Activated CD8-positive, alpha-beta T cell treated with anti-CD3 and anti-CD28 coated beads, Interleukin-2, amount 10 ng/mL, durations not matched to agents 7 days and 5 days (primary cell): ENCODE results near the gene GPHN. TPM values are rescaled to one million over a fixed set of nuclear protein-coding genes. Genes with fewer than 3 reads are reported as not detected.

Experiments
- ATAC-seq: fragments of 150-1000 bp; cut with Tn5 transposase; one replicate; pipeline ENCODE4 v1.10.0; 2021; ENCODE audit warnings: moderate library complexity
- CTCF ChIA-PET: fragments of 350-600 bp; sonication (Branson Sonifier 250); formaldehyde crosslinking; loops from one replicate; lab custom pipeline; 2021; ENCODE audit warnings: antibody characterized with exemption; lab: Charles Lee
- POLR2A ChIA-PET: fragments of 350-600 bp; sonication (Branson Sonifier 250); formaldehyde crosslinking; loops from one replicate; lab custom pipeline; 2021; ENCODE audit warnings: antibody characterized with exemption; lab: Charles Lee
- DNase-seq: peaks from one replicate; pipeline ENCODE4 v3.0.0-alpha.2; 2020
- H3K27ac Mint-ChIP-seq: one replicate; pipeline ENCODE4 v1.8.0; 2021; ENCODE audit warnings: mild to moderate bottlenecking, mixed read lengths
- H3K27me3 Mint-ChIP-seq: one replicate; pipeline ENCODE4 v1.8.0; 2021; ENCODE audit warnings: low read depth, mixed read lengths
- H3K36me3 Mint-ChIP-seq: one replicate; pipeline ENCODE4 v1.8.0; 2021; ENCODE audit warnings: low read depth, mixed read lengths
- H3K4me1 Mint-ChIP-seq: one replicate; pipeline ENCODE4 v1.8.0; 2021; ENCODE audit warnings: low read depth, mixed read lengths
- H3K4me3 Mint-ChIP-seq: one replicate; pipeline ENCODE4 v1.8.0; 2021; ENCODE audit warnings: mild to moderate bottlenecking, mixed read lengths
- H3K9me3 Mint-ChIP-seq: one replicate; pipeline ENCODE4 v1.8.0; 2022; ENCODE audit warnings: mixed read lengths; ENCODE audit not compliant: insufficient read depth
- total RNA-seq, 2 experiments: library from RNA; stranded (reverse); gene quantifications; one replicate each; pipeline ENCODE4 v1.2.3, GENCODE V29; 2021

The GPHN gene
- total RNA-seq, 2 experiments from 2014 or later: 14.4 to 15.9 TPM

DNA sequence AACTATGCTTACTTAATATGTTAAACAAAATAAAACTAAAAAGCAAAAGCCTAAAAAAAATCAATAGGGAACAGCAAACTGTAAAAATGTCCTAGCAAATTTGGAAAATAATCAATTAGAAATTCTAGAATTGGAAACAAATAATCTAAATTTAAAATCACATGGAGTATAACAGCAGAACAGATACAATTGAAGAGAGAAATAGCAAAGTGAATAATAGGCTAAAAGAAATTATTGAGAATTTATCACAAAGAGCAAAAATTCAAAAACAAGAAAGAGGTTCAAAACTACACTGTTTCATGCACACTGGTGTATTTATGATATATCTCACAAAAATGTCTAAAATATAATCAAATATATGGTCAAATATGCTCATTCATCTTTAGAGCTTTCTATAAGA lies 231.9 kb downstream of the GPHN start:
- Mint-ChIP-seq H3K4me1 (no peaks in the 10 kb centered on the region), H3K4me3 (no peak overlapping the region), H3K36me3 (peaks cover 6% of the 10 kb centered on the region), H3K27me3 (no peaks in the 10 kb centered on the region), H3K27ac (no peak overlapping the region), H3K9me3 (peaks cover 7% of the 10 kb centered on the region)
- ATAC-seq: no peak
- DNase-seq: no peak
- ChIA-PET CTCF (no interaction called here), POLR2A (no interaction called here)

DNA sequence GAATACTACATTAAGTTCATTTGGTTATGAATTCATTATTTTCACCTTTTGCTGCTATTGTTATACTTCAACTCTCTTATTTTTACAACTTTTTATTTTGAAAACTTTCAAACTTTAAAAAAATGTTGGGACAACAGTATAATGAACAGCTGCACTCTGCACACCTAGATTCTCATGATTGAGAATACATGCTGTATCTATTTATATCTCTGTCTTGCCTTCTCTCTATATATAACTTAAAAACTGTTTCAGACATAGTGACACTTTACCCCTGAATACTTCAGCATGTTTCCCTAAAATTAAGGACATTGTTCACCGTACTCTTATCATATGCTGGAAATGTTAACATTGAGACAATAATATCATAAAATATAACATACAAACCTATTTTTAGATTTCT lies 237.1 kb downstream of the GPHN start:
- Mint-ChIP-seq H3K27me3 (no peaks in the 10 kb centered on the region), H3K4me3 (no peak overlapping the region), H3K4me1 (no peaks in the 10 kb centered on the region), H3K36me3 (no peaks in the 10 kb centered on the region), H3K9me3 (no peaks in the 10 kb centered on the region), H3K27ac (no peak overlapping the region)
- CTCF ChIA-PET: no interaction called here
- ATAC-seq: no peak
- no peak for DNase-seq
- POLR2A ChIA-PET: no interaction called here

DNA sequence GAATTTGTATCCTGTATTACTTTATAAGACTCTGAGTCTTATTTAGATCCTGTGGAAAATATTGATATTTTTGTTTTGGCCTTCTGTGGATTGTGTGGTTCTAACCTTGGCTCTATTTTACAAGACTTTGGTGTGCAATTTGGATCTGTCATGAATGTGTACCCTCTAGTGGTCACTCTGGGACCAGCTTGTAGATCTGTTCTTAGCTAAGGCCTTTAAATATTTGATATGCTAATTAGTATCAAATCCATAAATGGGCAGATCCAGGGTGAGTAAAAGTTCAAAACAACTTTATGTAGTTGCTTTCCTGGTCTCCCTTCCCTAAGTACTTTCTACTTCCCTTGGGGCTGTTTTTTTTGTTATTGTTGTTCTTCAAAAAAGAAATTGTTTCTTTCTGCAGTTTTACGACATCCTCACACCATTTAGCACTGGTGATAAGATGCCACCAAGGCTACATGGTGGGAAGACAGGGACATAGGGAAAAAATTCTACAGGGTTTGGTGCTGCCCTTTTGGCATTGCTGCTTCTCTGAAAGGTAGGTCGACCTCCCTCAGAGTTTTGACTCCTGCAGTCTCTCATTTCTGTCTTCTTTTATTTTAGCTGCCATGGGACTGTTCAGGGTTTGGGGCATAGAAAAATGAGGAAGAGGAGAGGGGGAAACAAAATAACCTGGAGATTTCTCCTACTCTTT lies 238.5 kb downstream of the GPHN start:
- Mint-ChIP-seq H3K27ac (no peak overlapping the region), H3K9me3 (no peaks in the 10 kb centered on the region), H3K4me1 (no peaks in the 10 kb centered on the region), H3K4me3 (no peak overlapping the region), H3K36me3 (no peaks in the 10 kb centered on the region), H3K27me3 (no peaks in the 10 kb centered on the region)
- CTCF ChIA-PET: interaction anchor here (0.6 to 1.8 kb wide), 4 partner anchors 13 to 343 kb away, joined by 3 to 12 read pairs (median 4); no protein-coding TSS in a partner anchor
- no peak for ATAC-seq
- POLR2A ChIA-PET: no interaction called here
- DNase-seq: peak; percentile 27

DNA sequence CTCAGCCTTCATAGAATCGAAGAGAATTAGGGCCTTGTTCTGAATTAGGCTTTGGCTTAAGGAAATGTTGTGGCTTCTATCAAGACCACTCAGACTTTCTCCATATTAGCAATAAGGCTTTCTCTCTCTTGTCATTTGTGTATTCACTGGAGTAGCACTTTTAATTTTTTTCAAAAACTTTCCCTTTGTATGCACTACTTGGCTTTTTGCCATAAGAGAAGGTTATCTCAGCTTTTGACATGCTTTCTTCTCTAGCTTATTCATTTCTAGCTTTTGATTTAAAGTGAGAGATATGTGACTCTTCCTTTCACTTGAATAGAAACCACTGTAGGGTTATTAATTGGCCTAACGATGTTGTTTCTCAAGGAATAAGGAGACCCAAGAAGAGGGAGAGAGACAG lies 244.2 kb downstream of the GPHN start:
- POLR2A ChIA-PET: no interaction called here
- no peaks in the 10 kb centered on the region for H3K4me1 Mint-ChIP-seq
- H3K4me3 Mint-ChIP-seq: no peak overlapping the region
- H3K27me3 Mint-ChIP-seq: no peaks in the 10 kb centered on the region
- no peak for DNase-seq
- ATAC-seq: no peak
- H3K9me3 Mint-ChIP-seq: no peaks in the 10 kb centered on the region
- H3K27ac Mint-ChIP-seq: no peak overlapping the region
- H3K36me3 Mint-ChIP-seq: peaks cover 2% of the 10 kb centered on the region
- CTCF ChIA-PET: interaction anchor here (1.2 kb wide), 1 partner anchor 128 kb away, joined by 5 read pairs; no protein-coding TSS in a partner anchor

DNA sequence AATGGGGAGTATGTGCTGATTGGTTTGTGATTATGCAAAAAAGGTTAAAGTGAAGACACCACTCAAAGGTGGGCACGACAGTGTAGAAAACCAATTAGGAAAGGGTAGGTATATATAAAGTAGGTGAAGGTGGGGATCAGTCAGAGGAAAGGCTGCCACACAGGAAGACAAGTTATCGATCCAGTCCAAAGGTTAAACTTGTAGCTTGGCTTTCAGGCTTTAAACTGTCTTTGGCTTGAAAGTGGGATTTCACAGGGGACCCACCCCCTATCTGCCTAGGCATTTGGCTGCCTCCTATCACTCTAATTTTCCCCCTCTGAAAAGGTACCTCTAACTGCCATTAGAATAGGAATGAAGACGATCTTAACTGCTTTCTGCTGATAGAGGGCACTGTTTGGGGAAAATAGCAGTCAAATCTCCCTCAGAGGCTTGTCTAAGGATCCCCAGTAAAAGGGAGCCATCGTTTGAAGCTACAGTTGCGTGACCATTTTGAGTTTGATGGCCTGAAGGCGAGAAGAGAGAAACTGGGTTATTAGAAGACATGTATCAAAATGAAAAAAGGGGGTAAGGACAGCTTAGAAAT lies 250.2 kb downstream of the GPHN start:
- Mint-ChIP-seq H3K36me3 (no peaks in the 10 kb centered on the region), H3K9me3 (peaks cover 3% of the 10 kb centered on the region), H3K27ac (no peak overlapping the region), H3K4me1 (no peaks in the 10 kb centered on the region), H3K27me3 (no peaks in the 10 kb centered on the region), H3K4me3 (no peak overlapping the region)
- ATAC-seq: no peak
- ChIA-PET CTCF (no interaction called here), POLR2A (interaction anchor here (0.6 kb wide), 1 partner anchor 929 kb away, joined by 3 read pairs; no protein-coding TSS in a partner anchor)
- no peak for DNase-seq

DNA sequence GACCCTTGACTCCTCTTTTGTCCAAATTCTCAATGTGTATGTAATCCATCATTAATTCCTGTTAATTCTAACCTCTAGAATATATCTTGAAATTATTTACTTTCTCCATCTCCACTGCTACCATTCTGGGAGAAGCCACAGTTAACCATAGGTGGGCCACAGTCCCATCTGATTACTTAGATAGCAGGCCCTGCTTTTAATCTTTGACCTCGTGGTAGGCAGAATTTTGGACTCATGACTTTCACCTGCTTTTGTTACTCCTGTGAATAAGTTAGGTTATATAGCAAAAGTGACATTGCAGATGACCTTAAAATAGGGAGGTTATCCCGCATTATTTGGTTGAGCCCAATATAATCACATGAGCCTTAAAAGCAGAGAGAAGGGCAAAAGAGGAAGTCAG lies 264.2 kb downstream of the GPHN start:
- Mint-ChIP-seq H3K4me1 (no peaks in the 10 kb centered on the region), H3K9me3 (no peaks in the 10 kb centered on the region), H3K27ac (no peak overlapping the region), H3K4me3 (no peak overlapping the region), H3K27me3 (no peaks in the 10 kb centered on the region), H3K36me3 (no peaks in the 10 kb centered on the region)
- POLR2A ChIA-PET: no interaction called here
- ATAC-seq (no peak), DNase-seq (no peak)
- CTCF ChIA-PET: no interaction called here

DNA sequence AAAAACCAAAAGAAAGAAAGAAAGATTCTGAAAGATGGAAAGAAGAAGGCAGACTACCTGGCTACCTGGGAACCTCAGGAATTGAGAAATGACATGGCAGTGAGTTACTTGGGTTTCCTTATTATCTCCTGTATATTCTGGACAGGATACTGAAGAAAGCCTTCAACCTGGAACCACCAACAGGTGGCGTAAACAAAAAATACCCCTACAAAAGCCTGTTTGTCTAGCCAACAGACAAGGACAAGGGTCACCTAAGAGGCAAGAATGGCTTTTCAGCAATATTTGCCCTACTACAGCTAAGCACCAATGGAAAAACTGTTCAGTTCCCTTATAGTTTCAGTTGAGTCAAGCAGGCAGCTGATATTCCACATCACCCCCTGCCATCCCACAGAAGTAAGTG lies 274.9 kb downstream of the GPHN start:
- Mint-ChIP-seq H3K9me3 (no peaks in the 10 kb centered on the region), H3K4me1 (no peaks in the 10 kb centered on the region), H3K27me3 (no peaks in the 10 kb centered on the region), H3K36me3 (no peaks in the 10 kb centered on the region), H3K4me3 (no peak overlapping the region), H3K27ac (no peak overlapping the region)
- POLR2A ChIA-PET: no interaction called here
- CTCF ChIA-PET: no interaction called here
- ATAC-seq: no peak
- no peak for DNase-seq

DNA sequence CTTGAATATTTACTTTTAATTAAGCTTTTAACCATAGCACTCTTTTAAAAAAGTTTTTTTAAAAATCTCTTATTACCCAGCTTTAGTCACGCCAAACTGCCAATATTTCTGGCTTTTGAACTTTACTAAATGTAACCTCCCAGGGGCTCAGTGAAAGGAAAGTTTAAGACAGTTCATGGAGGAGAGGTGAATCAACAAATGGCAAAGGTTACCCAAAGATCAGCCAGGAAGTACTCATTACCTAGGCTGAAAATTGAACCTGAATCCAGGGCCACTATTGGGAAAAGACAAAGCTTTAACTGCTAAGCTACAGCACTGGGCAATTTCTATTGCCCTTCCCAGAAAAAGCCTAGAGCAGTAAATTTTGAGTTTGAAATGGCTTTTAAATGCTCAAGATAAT lies 282.2 kb downstream of the GPHN start:
- Mint-ChIP-seq H3K27me3 (no peaks in the 10 kb centered on the region), H3K36me3 (peaks cover 4% of the 10 kb centered on the region), H3K9me3 (peaks cover 3% of the 10 kb centered on the region), H3K4me1 (no peaks in the 10 kb centered on the region), H3K27ac (no peak overlapping the region), H3K4me3 (no peak overlapping the region)
- CTCF ChIA-PET: no interaction called here
- DNase-seq (no peak), ATAC-seq (no peak)
- POLR2A ChIA-PET: no interaction called here

DNA sequence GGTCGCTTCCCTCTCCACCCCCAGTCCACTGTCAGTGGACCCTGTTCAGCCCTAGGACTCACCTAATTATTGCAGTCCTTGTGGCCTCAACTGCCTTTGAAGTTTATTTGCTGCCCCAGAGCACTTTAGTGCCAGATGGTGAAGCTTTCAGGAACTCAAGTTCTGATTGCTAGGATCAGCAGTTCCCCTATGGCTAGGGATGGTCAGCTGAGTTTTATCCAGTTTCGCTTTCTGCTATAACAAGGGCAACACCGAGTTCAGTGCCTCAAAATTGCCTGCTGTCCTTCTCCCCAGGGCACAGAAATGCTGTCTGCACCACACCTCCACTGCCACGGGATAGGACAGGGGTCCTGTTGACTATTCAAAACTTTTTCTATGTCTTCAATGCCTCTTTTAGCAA lies 295.0 kb downstream of the GPHN start:
- H3K9me3 Mint-ChIP-seq: peaks cover 10% of the 10 kb centered on the region
- ChIA-PET CTCF (no interaction called here), POLR2A (no interaction called here)
- H3K36me3 Mint-ChIP-seq: peaks cover 2% of the 10 kb centered on the region
- ATAC-seq (no peak), DNase-seq (no peak)
- no peak overlapping the region for H3K4me3 Mint-ChIP-seq
- H3K27ac Mint-ChIP-seq: no peak overlapping the region
- H3K27me3 Mint-ChIP-seq: no peaks in the 10 kb centered on the region
- no peaks in the 10 kb centered on the region for H3K4me1 Mint-ChIP-seq

DNA sequence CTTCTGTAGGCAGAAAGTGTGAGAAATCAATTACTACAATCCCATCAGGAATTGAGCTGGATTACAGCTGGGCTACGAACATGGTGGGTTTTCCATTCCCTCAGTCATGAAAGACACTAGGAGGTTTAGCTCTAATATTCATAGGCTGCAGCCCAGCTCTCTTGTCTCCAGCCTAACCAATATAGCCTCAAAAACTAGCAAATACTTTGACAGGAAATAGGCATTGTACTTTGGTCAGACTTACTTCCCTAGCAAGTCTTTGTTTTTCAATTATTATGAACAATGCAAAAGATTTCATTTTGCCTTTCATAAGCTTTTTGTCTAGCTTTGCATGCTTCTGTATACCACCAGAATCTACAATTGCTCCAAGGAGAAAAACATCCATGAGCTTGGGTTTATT lies 296.2 kb downstream of the GPHN start:
- H3K27ac Mint-ChIP-seq: no peak overlapping the region
- H3K36me3 Mint-ChIP-seq: peaks cover 2% of the 10 kb centered on the region
- ChIA-PET CTCF (no interaction called here), POLR2A (no interaction called here)
- ATAC-seq: no peak
- no peak overlapping the region for H3K4me3 Mint-ChIP-seq
- no peak for DNase-seq
- no peaks in the 10 kb centered on the region for H3K27me3 Mint-ChIP-seq
- peaks cover 10% of the 10 kb centered on the region for H3K9me3 Mint-ChIP-seq
- no peaks in the 10 kb centered on the region for H3K4me1 Mint-ChIP-seq

DNA sequence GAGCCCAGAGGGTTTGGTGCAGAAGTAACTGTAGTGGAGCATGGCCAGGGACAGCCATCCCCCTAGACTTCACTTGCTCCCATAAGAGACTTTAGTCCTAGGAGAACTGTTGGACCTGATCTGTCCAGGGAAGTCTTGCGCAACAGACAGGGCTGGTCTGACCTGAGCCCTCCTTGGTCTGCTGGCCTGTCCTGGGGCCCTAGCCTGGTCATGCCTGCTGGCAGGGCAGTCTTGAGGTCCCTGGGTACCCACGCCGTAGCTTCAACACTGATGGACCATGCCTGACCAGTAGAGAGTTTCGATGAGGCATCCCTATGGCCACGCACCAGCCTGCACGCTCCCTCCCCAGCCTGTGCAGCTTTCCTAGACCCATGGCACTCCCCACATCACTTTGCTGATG lies 305.7 kb downstream of the GPHN start:
- no peaks in the 10 kb centered on the region for H3K4me1 Mint-ChIP-seq

DNA sequence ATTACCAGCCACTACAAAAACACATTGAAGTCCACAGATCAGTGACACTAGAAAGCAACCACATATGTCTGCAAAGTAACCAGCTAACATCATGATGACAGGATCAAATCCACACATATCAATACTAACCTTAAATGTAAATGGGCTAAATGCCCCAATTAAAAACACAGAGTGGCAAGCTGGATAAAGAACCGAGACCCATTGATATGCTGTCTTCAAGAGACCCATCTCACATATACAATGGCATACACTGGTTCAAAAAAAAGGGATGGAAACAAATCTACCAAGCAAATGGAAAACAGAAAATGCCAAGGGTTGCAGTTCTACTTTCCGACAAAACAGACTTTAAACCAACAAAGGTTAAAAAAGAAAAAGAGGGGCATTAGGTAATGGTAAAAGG lies 307.7 kb downstream of the GPHN start:
- H3K27me3 Mint-ChIP-seq: no peaks in the 10 kb centered on the region
- H3K4me3 Mint-ChIP-seq: no peak overlapping the region
- no peak for ATAC-seq
- H3K9me3 Mint-ChIP-seq: peaks cover 23% of the 10 kb centered on the region
- POLR2A ChIA-PET: no interaction called here
- CTCF ChIA-PET: no interaction called here
- peaks cover 24% of the 10 kb centered on the region for H3K36me3 Mint-ChIP-seq
- DNase-seq: no peak
- no peak overlapping the region for H3K27ac Mint-ChIP-seq
- no peaks in the 10 kb centered on the region for H3K4me1 Mint-ChIP-seq

More for the DNA sequence above, 305.7 kb downstream of the GPHN start:
- ATAC-seq: no peak
- CTCF ChIA-PET: no interaction called here
- Mint-ChIP-seq H3K4me3 (no peak overlapping the region), H3K27ac (no peak overlapping the region), H3K36me3 (peaks cover 24% of the 10 kb centered on the region), H3K9me3 (peaks cover 23% of the 10 kb centered on the region), H3K27me3 (no peaks in the 10 kb centered on the region)
- POLR2A ChIA-PET: no interaction called here
- DNase-seq: no peak
